M059J (cell line): Measurements from ENCODE around the gene MEAK7. TPM values are rescaled to one million over a fixed set of nuclear protein-coding genes. Genes with fewer than 3 reads are reported as not detected.

ENCODE experiments used
- DNase-seq: peaks from one replicate; pipeline ENCODE4 v3.0.0-alpha.2; 2012; ENCODE audit warnings: low read depth
- total RNA-seq: library from RNA; depleted of rRNA; stranded (reverse); fragments of >200 nt; shearing (Covaris generic); gene quantifications from 2 replicates; pipeline ENCODE4 v1.2.3, GENCODE V29; 2014; rRNA removed

MEAK7 gene
- total RNA-seq = 24.4 and 37.5 TPM in 2 replicates

GRCh38 chr16:84504420-84505248, at the start of gene MEAK7:
TSS of gene MEAK7 (minus strand) at chr16:84504659. CDS start at chr16:84498086, 6,573 bp downstream.
- DNase-seq = peak; percentile 98

GRCh38 chr16:84553873-84554399, 49.5 kb upstream of the MEAK7 start:
- no peak for DNase-seq

GRCh38 chr16:84552135-84552534, 47.7 kb upstream of the MEAK7 start:
- DNase-seq = no peak

- no peak for DNase-seq
These were observed 45.6 kb upstream of the MEAK7 start for GRCh38 chr16:84550096-84550495.

- no peak for DNase-seq
These were observed 44.7 kb upstream of the MEAK7 start for GRCh38 chr16:84548971-84549844.

- DNase-seq = no peak
These were observed 44.0 kb upstream of the MEAK7 start for GRCh38 chr16:84548508-84548907.

- DNase-seq = no peak
These were observed 43.1 kb upstream of the MEAK7 start for GRCh38 chr16:84547546-84548061.

- DNase-seq = no peak
These were observed 42.4 kb upstream of the MEAK7 start for GRCh38 chr16:84546669-84547545.

- DNase-seq = no peak
These were observed 40.8 kb upstream of the MEAK7 start for GRCh38 chr16:84545114-84545737.

GRCh38 chr16:84544031-84544773, 39.7 kb upstream of the MEAK7 start:
- DNase-seq = peak; percentile 28

- DNase-seq = no peak
These were observed 38.8 kb upstream of the MEAK7 start for GRCh38 chr16:84543253-84543652.

GRCh38 chr16:84541999-84542817, 37.7 kb upstream of the MEAK7 start:
- DNase-seq = no peak

GRCh38 chr16:84540194-84540593, 35.7 kb upstream of the MEAK7 start:
- DNase-seq = no peak

- no peak for DNase-seq
These were observed 33.9 kb upstream of the MEAK7 start for GRCh38 chr16:84538222-84538840.

GRCh38 chr16:84537491-84538151, 33.2 kb upstream of the MEAK7 start:
- DNase-seq = no peak

GRCh38 chr16:84535851-84536250, 31.4 kb upstream of the MEAK7 start:
- DNase-seq = no peak

GRCh38 chr16:84535408-84535807, 30.9 kb upstream of the MEAK7 start:
- DNase-seq = no peak

GRCh38 chr16:84534815-84535214, 30.4 kb upstream of the MEAK7 start:
- DNase-seq = no peak
